Measurements from ENCODE around the gene HAND1. TPM values are rescaled to one million over a fixed set of nuclear protein-coding genes. Genes with fewer than 3 reads are reported as not detected.
"Not testable (repeated sequence)": the region's sequence is repeated elsewhere in the genome, so short reads cannot be mapped to it uniquely, and the experiment has no call there.

The HAND1 gene
- polyA plus RNA-seq, 1 experiment = not detected

DNA sequence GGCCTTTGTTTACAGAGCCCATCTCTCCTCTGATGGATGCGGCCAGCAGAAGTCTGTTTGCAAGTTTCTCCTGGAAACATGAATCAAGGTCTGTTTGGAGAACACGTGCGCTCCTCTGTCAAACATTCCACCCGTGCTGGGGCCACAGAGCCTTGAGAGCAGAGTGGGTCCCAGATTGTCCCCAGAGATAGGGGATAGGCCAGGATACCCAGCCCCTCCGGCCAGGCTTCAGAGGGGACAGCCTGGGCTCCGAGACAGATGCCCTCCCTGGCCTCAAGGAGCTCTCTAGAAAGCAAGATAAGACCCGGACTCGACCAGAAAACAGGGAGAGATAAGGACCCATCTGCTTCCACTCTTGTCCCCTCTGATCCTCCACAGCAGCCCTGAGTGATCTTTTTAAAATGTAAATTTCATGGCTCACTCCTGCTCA, 40.4 kb upstream of the HAND1 start:
- DNase-seq (ENCODE audit: low read depth) = no peak
- TF ChIP-seq, protein P1, sequence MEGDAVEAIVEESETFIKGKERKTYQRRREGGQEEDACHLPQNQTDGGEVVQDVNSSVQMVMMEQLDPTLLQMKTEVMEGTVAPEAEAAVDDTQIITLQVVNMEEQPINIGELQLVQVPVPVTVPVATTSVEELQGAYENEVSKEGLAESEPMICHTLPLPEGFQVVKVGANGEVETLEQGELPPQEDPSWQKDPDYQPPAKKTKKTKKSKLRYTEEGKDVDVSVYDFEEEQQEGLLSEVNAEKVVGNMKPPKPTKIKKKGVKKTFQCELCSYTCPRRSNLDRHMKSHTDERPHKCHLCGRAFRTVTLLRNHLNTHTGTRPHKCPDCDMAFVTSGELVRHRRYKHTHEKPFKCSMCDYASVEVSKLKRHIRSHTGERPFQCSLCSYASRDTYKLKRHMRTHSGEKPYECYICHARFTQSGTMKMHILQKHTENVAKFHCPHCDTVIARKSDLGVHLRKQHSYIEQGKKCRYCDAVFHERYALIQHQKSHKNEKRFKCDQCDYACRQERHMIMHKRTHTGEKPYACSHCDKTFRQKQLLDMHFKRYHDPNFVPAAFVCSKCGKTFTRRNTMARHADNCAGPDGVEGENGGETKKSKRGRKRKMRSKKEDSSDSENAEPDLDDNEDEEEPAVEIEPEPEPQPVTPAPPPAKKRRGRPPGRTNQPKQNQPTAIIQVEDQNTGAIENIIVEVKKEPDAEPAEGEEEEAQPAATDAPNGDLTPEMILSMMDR (IDR thresholded peaks at IDR 0.05; ENCODE audit: insufficient read depth, low read depth, low read length) = no peak
- no peaks in the 10 kb centered on the region for H3K36me3 ChIP-seq (ENCODE audit: control insufficient read depth, insufficient read depth, low read length)
- POLR2A ChIA-PET = no interaction called here
- peaks cover 4% of the 10 kb centered on the region for H3K27me3 ChIP-seq (ENCODE audit: control insufficient read depth, insufficient read depth, low read length)
- CTCF ChIA-PET = interaction anchor here (1.1 to 4.0 kb wide), 3 partner anchors 7 to 39 kb away, joined by 3 to 35 read pairs (median 3); no protein-coding TSS in a partner anchor
- no peak overlapping the region for H3K4me3 ChIP-seq (ENCODE audit: low read depth, low read length)

DNA sequence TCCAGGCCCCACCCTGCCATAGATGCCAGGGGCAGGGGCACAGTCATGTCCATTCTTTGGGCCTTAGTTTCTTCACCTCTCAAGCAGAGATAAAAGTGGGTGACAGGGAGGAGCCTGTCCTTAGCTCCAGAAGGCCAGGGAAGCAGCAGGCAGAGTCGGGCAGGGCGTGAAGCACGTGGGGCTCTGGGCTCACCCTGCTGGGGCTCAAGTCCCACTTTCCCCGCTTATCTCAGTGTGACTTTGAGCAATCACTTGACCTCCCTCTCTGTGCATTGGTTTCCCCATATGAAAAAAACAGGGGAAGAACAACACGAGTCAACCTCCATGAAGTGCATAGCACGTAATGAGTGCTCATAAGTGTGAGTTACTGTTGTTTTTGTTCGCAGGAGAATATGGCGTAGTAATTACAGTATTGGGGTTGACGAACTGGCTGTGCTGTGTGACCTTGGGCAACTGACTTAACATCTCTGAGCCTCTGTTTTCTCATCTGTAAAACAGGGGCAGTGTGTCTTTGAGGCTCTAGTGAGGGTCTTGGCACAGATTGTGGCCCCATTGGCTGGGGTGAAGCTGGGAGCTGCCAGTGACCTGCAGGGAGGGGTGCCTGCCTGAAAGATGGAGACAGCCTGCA, 39.9 kb upstream of the HAND1 start:
- ChIA-PET CTCF (interaction anchor here (1.6 to 4.0 kb wide), 2 partner anchors 6 to 10 kb away, joined by 3 to 35 read pairs; no protein-coding TSS in a partner anchor), POLR2A (no interaction called here)
- DNase-seq (ENCODE audit: low read depth) = no peak
- Histone ChIP-seq H3K4me3 (ENCODE audit: low read depth, low read length) (no peak overlapping the region), H3K36me3 (ENCODE audit: control insufficient read depth, insufficient read depth, low read length) (no peaks in the 10 kb centered on the region), H3K27me3 (ENCODE audit: control insufficient read depth, insufficient read depth, low read length) (peaks cover 4% of the 10 kb centered on the region)
- TF ChIP-seq, protein P1 (IDR thresholded peaks at IDR 0.05; ENCODE audit: insufficient read depth, low read depth, low read length) = no peak

- CTCF ChIA-PET = no interaction called here
- TF ChIP-seq, protein P1 (IDR thresholded peaks at IDR 0.05; ENCODE audit: insufficient read depth, low read depth, low read length) = no peak
- Histone ChIP-seq H3K27me3 (ENCODE audit: control insufficient read depth, insufficient read depth, low read length) (peaks cover 2% of the 10 kb centered on the region), H3K36me3 (ENCODE audit: control insufficient read depth, insufficient read depth, low read length) (no peaks in the 10 kb centered on the region), H3K4me3 (ENCODE audit: low read depth, low read length) (no peak overlapping the region)
- DNase-seq (ENCODE audit: low read depth) = no peak
- POLR2A ChIA-PET = no interaction called here
These were observed 39.2 kb upstream of the HAND1 start for GRCh38 chr5:154517181-154517580.

- POLR2A ChIA-PET = no interaction called here
- Histone ChIP-seq H3K36me3 (ENCODE audit: control insufficient read depth, insufficient read depth, low read length) (no peaks in the 10 kb centered on the region), H3K27me3 (ENCODE audit: control insufficient read depth, insufficient read depth, low read length) (peaks cover 2% of the 10 kb centered on the region), H3K4me3 (ENCODE audit: low read depth, low read length) (no peak overlapping the region)
- CTCF ChIA-PET = interaction anchor here (1.1 to 1.2 kb wide), 2 partner anchors 94 to 124 kb away, joined by 4 to 5 read pairs; no protein-coding TSS in a partner anchor
- no peak for DNase-seq (ENCODE audit: low read depth)
- TF ChIP-seq, protein P1 (IDR thresholded peaks at IDR 0.05; ENCODE audit: insufficient read depth, low read depth, low read length) = no peak
These were observed 38.4 kb upstream of the HAND1 start for GRCh38 chr5:154516475-154516874.

- H3K27me3 ChIP-seq (ENCODE audit: control insufficient read depth, insufficient read depth, low read length); H3K36me3 ChIP-seq (ENCODE audit: control insufficient read depth, insufficient read depth, low read length); H3K4me3 ChIP-seq (ENCODE audit: low read depth, low read length); POLR2A ChIA-PET; DNase-seq (ENCODE audit: low read depth): not testable (repeated sequence)
- CTCF ChIA-PET = interaction anchor here (1.1 to 1.4 kb wide), 3 partner anchors 27 to 125 kb away, joined by 3 to 5 read pairs (median 4); no protein-coding TSS in a partner anchor
These were observed 37.5 kb upstream of the HAND1 start for GRCh38 chr5:154515488-154515887.

GRCh38 chr5:154514331-154514730, 36.3 kb upstream of the HAND1 start:
- H3K4me3 ChIP-seq (ENCODE audit: low read depth, low read length) = no peak overlapping the region
- TF ChIP-seq, protein P1 (IDR thresholded peaks at IDR 0.05; ENCODE audit: insufficient read depth, low read depth, low read length) = no peak
- DNase-seq (ENCODE audit: low read depth) = no peak
- ChIA-PET POLR2A (no interaction called here), CTCF (no interaction called here)
- H3K36me3 ChIP-seq (ENCODE audit: control insufficient read depth, insufficient read depth, low read length) = no peaks in the 10 kb centered on the region
- H3K27me3 ChIP-seq (ENCODE audit: control insufficient read depth, insufficient read depth, low read length) = peaks cover 2% of the 10 kb centered on the region
